ENCODE measurements around the gene SRD5A3. TPM values are rescaled to one million over a fixed set of nuclear protein-coding genes. Genes with fewer than 3 reads are reported as not detected.
A peak's percentile ranks its signal among the peaks of the same experiment; 100 is the strongest.

Gene SRD5A3
- total and polyA plus RNA-seq, 9 of the 15 experiments (the other 6 are each of a cell fraction or from before 2014, with no cell fraction given) = 2.5 to 37.0 (median 13.3) TPM

DNA sequence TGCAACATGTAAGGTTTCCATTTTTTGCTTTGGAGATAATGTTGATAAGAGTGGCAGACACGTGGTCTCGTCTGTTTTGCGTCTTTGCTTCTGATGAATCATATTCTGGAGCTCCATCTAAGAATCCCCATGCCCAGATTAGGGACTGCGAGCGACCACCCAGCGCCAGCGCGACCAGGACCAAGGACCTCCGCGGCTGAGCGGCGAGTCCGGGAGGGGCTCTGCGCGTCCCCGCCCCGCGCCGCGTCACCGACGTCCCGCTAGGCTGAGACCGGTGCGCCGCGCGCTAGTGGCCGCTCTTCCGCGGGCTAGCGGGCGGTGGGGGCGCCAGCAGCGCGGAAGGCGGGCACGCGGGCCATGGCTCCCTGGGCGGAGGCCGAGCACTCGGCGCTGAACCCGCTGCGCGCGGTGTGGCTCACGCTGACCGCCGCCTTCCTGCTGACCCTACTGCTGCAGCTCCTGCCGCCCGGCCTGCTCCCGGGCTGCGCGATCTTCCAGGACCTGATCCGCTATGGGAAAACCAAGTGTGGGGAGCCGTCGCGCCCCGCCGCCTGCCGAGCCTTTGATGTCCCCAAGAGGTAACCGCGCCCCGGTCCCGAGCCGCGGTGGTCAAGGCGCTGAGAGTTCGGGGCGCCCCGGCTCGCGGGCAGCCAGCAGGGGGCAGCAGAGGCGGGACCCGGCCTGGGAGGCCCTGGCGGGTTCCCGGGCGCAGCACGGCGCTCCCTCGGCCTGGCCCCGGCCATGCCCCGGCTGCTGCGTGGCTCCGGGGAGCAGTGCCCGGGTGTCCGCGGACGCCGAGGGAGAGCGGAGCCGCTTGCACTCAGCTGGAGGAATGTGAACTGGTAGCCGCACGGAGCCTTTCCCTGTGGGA is at the start of gene SRD5A3 (continued):
- TF ChIP-seq CBX8 (IDR thresholded peaks at IDR 0.05; ENCODE audit: borderline replicate concordance, extremely low read depth, low read depth, low read length, poor library complexity, severe bottlenecking) (no peak), HDAC8 (tag; IDR thresholded peaks at IDR 0.05) (0 out of 2 replicates have a peak, but pooled peaks have one; percentile 28), MCM3 (IDR thresholded peaks at IDR 0.05) (no peak), SP2 (IDR thresholded peaks at IDR 0.05; ENCODE audit: extremely low read depth, low read depth, low read length, poor library complexity, severe bottlenecking) (no peak), ZNF354B (CRISPR knock-in tag; IDR thresholded peaks at IDR 0.05) (no peak), NEUROD1 (IDR thresholded peaks at IDR 0.05; ENCODE audit: borderline replicate concordance, low read depth, low read length, partially characterized antibody) (no peak), ZNF778 (CRISPR knock-in tag; IDR thresholded peaks at IDR 0.05) (no peak), ZNF589 (CRISPR knock-in tag; IDR thresholded peaks at IDR 0.05; ENCODE audit: low read depth) (peak; percentile 78; the same call in 1 of the 2 replicates), ZNF133 (CRISPR knock-in tag; IDR thresholded peaks at IDR 0.05) (no peak), ZNF197 (CRISPR knock-in tag; IDR thresholded peaks at IDR 0.05; ENCODE audit: low read depth) (0 out of 2 replicates have a peak, but pooled peaks have one; percentile 68), TAF9B (IDR thresholded peaks at IDR 0.05; ENCODE audit: partially characterized antibody) (no peak), NR2F6 (CRISPR knock-in tag; IDR thresholded peaks at IDR 0.05) (no peak), MTA2 (IDR thresholded peaks at IDR 0.05; ENCODE audit: low read depth) (no peak), NFXL1 (CRISPR knock-in tag; IDR thresholded peaks at IDR 0.05) (no peak), ZNF121 (CRISPR knock-in tag; conservative IDR thresholded peaks at IDR 0.05) (no peak), KDM1A (IDR thresholded peaks at IDR 0.05) (peak in 1 of 2 experiments; percentile 25; a peak in 1 of 4 replicates)
- TF ChIP-seq, protein P1, sequence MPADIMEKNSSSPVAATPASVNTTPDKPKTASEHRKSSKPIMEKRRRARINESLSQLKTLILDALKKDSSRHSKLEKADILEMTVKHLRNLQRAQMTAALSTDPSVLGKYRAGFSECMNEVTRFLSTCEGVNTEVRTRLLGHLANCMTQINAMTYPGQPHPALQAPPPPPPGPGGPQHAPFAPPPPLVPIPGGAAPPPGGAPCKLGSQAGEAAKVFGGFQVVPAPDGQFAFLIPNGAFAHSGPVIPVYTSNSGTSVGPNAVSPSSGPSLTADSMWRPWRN (IDR thresholded peaks at IDR 0.05; ENCODE audit: low read depth) = no peak
- TF ChIP-seq, protein P2, sequence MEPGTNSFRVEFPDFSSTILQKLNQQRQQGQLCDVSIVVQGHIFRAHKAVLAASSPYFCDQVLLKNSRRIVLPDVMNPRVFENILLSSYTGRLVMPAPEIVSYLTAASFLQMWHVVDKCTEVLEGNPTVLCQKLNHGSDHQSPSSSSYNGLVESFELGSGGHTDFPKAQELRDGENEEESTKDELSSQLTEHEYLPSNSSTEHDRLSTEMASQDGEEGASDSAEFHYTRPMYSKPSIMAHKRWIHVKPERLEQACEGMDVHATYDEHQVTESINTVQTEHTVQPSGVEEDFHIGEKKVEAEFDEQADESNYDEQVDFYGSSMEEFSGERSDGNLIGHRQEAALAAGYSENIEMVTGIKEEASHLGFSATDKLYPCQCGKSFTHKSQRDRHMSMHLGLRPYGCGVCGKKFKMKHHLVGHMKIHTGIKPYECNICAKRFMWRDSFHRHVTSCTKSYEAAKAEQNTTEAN (CRISPR knock-in tag; IDR thresholded peaks at IDR 0.05) = peak; percentile 19; the same call in 1 of the 2 replicates
- TF ChIP-seq, protein P3, sequence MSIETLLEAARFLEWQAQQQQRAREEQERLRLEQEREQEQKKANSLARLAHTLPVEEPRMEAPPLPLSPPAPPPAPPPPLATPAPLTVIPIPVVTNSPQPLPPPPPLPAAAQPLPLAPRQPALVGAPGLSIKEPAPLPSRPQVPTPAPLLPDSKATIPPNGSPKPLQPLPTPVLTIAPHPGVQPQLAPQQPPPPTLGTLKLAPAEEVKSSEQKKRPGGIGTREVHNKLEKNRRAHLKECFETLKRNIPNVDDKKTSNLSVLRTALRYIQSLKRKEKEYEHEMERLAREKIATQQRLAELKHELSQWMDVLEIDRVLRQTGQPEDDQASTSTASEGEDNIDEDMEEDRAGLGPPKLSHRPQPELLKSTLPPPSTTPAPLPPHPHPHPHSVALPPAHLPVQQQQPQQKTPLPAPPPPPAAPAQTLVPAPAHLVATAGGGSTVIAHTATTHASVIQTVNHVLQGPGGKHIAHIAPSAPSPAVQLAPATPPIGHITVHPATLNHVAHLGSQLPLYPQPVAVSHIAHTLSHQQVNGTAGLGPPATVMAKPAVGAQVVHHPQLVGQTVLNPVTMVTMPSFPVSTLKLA (conservative IDR thresholded peaks at IDR 0.05) = peak; percentile 73 to 80
- TF ChIP-seq, protein P4, sequence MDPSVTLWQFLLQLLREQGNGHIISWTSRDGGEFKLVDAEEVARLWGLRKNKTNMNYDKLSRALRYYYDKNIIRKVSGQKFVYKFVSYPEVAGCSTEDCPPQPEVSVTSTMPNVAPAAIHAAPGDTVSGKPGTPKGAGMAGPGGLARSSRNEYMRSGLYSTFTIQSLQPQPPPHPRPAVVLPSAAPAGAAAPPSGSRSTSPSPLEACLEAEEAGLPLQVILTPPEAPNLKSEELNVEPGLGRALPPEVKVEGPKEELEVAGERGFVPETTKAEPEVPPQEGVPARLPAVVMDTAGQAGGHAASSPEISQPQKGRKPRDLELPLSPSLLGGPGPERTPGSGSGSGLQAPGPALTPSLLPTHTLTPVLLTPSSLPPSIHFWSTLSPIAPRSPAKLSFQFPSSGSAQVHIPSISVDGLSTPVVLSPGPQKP (CRISPR knock-in tag; IDR thresholded peaks at IDR 0.05) = no peak
- TF ChIP-seq, protein P5, sequence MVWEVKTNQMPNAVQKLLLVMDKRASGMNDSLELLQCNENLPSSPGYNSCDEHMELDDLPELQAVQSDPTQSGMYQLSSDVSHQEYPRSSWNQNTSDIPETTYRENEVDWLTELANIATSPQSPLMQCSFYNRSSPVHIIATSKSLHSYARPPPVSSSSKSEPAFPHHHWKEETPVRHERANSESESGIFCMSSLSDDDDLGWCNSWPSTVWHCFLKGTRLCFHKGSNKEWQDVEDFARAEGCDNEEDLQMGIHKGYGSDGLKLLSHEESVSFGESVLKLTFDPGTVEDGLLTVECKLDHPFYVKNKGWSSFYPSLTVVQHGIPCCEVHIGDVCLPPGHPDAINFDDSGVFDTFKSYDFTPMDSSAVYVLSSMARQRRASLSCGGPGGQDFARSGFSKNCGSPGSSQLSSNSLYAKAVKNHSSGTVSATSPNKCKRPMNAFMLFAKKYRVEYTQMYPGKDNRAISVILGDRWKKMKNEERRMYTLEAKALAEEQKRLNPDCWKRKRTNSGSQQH (CRISPR knock-in tag; IDR thresholded peaks at IDR 0.05) = no peak
